Endothelial cell of umbilical vein (primary cell): ENCODE data around the gene FHIT. TPM values are rescaled to one million over a fixed set of nuclear protein-coding genes. Genes with fewer than 3 reads are reported as not detected.

Experiments used
- BruUV-seq: library from RNA; stranded (reverse); fragments of 400-500 nt; replicated peaks from 2 replicates; lab custom pipeline; 2021; lab: Mats Ljungman, UMichigan
- CTCF ChIA-PET: fragments of 300-600, 350-600 bp; sonication (Branson Sonifier 250); formaldehyde crosslinking; loops from one replicate; lab custom pipeline; 2021; ENCODE audit warnings: antibody characterized with exemption, inconsistent platforms; lab: Charles Lee
- POLR2A ChIA-PET: fragments of 300-600, 350-600 bp; sonication (Branson Sonifier 250); formaldehyde crosslinking; loops from one replicate; lab custom pipeline; 2021; ENCODE audit warnings: antibody characterized with exemption, inconsistent platforms; lab: Charles Lee
- DNase-seq: peaks from one replicate; pipeline ENCODE4 v3.0.0-alpha.2; 2011; ENCODE audit warnings: low read depth, low spot score
- FAIRE-seq: peaks from 2 replicates; lab custom pipeline; 2011; peaks lifted over from hg19 to GRCh38; lab: Jason Lieb, UNC
- H2AFZ ChIP-seq: 2 replicates; pipeline ENCODE4 v1.6.0; 2012; ENCODE audit warnings: low read depth, low read length, control low read depth, inconsistent platforms
- H3K27ac ChIP-seq: 2 replicates; pipeline ENCODE4 v1.5.1; 2011; ENCODE audit warnings: low read depth, mild to moderate bottlenecking, control low read depth, low read length, moderate library complexity; ENCODE audit not compliant: insufficient read depth
- H3K27me3 ChIP-seq, 2 experiments: 2 replicates each; pipeline versions ENCODE4 v1.6.0 to v1.6.1; 2011; ENCODE audit warnings: low read length in 2 of 2, mixed read lengths in 1 of 2; ENCODE audit not compliant: control insufficient read depth in 2 of 2, insufficient read depth in 2 of 2
- H3K36me3 ChIP-seq, 2 experiments: 2 replicates in 1 of 2; 3 replicates in 1 of 2; pipeline ENCODE4 v1.5.1; 2011; ENCODE audit warnings: low read length in 2 of 2, mild to moderate bottlenecking in 1 of 2, moderate library complexity in 1 of 2; ENCODE audit not compliant: control insufficient read depth in 2 of 2, insufficient read depth in 2 of 2; ENCODE audit errors: extremely low read depth in 1 of 2
- H3K4me1 ChIP-seq: 3 replicates; pipeline ENCODE4 v1.5.1; 2011; ENCODE audit warnings: mild to moderate bottlenecking, low read length; ENCODE audit not compliant: control insufficient read depth, insufficient read depth; ENCODE audit errors: extremely low read depth
- H3K4me2 ChIP-seq: 2 replicates; pipeline ENCODE4 v1.6.1; 2011; ENCODE audit warnings: low read length, control low read depth, mixed read lengths; ENCODE audit not compliant: insufficient read depth
- H3K4me3 ChIP-seq, 3 experiments: fragments of 200-600 bp in 1 of 3; sonication (generic), shearing (Covaris generic) in 1 of 3; replicated peaks in 1 of 3; 2 replicates each; pipeline ENCODE4 v1.5.1; 2011 to 2016; ENCODE audit warnings: control low read depth in 3 of 3, low read length in 3 of 3, mild to moderate bottlenecking in 2 of 3, inconsistent platforms in 1 of 3, low read depth in 1 of 3, moderate library complexity in 1 of 3; ENCODE audit not compliant: insufficient read depth in 1 of 3
- H3K79me2 ChIP-seq: 2 replicates; pipeline ENCODE4 v1.6.0; 2012; ENCODE audit warnings: low read length, inconsistent platforms; ENCODE audit not compliant: control insufficient read depth, insufficient read depth
- H3K9ac ChIP-seq: replicated peaks from 2 replicates; pipeline ENCODE3; 2011; ENCODE audit warnings: low read length, control low read depth; ENCODE audit not compliant: insufficient read depth; ENCODE audit errors: extremely low read depth
- H3K9me1 ChIP-seq: replicated peaks from 3 replicates; pipeline ENCODE4 v1.6.0; 2011; ENCODE audit warnings: mild to moderate bottlenecking, low read length; ENCODE audit not compliant: control insufficient read depth, insufficient read depth; ENCODE audit errors: extremely low read depth
- H3K9me3 ChIP-seq: replicated peaks from 2 replicates; pipeline ENCODE4 v1.5.1; 2012; ENCODE audit warnings: low read length, inconsistent platforms; ENCODE audit not compliant: control insufficient read depth, insufficient read depth
- H4K20me1 ChIP-seq: replicated peaks from 2 replicates; pipeline ENCODE3; 2011; ENCODE audit warnings: mild to moderate bottlenecking, low read length; ENCODE audit not compliant: control insufficient read depth, insufficient read depth; ENCODE audit errors: extremely low read depth
- EZH2 ChIP-seq: IDR thresholded peaks from 2 replicates; pipeline ENCODE4 v1.6.1; 2012; ENCODE audit warnings: borderline replicate concordance, low read depth, mild to moderate bottlenecking, moderate library complexity, low read length, inconsistent platforms; ENCODE audit not compliant: severe bottlenecking
- FOS ChIP-seq: IDR thresholded peaks from 2 replicates; pipeline ENCODE4 v1.6.1; 2011; ENCODE audit warnings: mild to moderate bottlenecking, low read length, moderate library complexity, borderline replicate concordance; ENCODE audit not compliant: insufficient read depth
- GATA2 ChIP-seq: IDR thresholded peaks from 2 replicates; pipeline ENCODE4 v1.7.0; 2011; ENCODE audit warnings: low read depth, mild to moderate bottlenecking, moderate library complexity, mixed read lengths, low read length; ENCODE audit not compliant: insufficient read length, insufficient read depth
- JUN ChIP-seq: IDR thresholded peaks from 2 replicates; pipeline ENCODE4 v1.6.1; 2011; ENCODE audit warnings: borderline replicate concordance, low read depth; ENCODE audit not compliant: insufficient read length, insufficient read depth
- MYC ChIP-seq: IDR thresholded peaks from one replicate; pipeline ENCODE4 v1.6.1; 2011; ENCODE audit warnings: mild to moderate bottlenecking, low read depth, low read length
- POLR2A ChIP-seq: IDR thresholded peaks from 2 replicates; pipeline ENCODE4 v1.6.1; 2012; ENCODE audit warnings: low read depth, mild to moderate bottlenecking, control low read depth, low read length
- POLR2AphosphoS5 ChIP-seq: IDR thresholded peaks from 2 replicates; pipeline ENCODE4 v1.6.1; 2012; ENCODE audit warnings: low read depth, mild to moderate bottlenecking, control low read depth, low read length, moderate library complexity; ENCODE audit not compliant: insufficient read depth
- dilution Hi-C: fragments of 300-500 bp; cut with MboI; formaldehyde crosslinking; loops from one replicate; pipeline ENCODE4 v1.15.0; 2019; ENCODE audit warnings: low sequenced_read_pairs; ENCODE audit not compliant: extremely low pct_ligation_motif_present
- intact Hi-C: fragments of 100-400 bp; cut with micrococcal nuclease; formaldehyde crosslinking; loops from one replicate; pipeline ENCODE4 v1.10.0; 2022
- polyA plus RNA-seq, 4 experiments: library from polyadenylated mRNA; depleted of rRNA in 3 of 4; stranded (reverse) in 3 of 4; unstranded in 1 of 4; fragments of >200 nt; gene quantifications; 2 replicates each; pipeline versions ENCODE4 v1.2.1 to v1.2.3, GENCODE V29; 2011 to 2012; ENCODE audit warnings: missing spikeins in 1 of 4
- total RNA-seq: library from RNA; stranded (reverse); gene quantifications from 2 replicates; pipeline ENCODE4 v1.2.3, GENCODE V29; 2021
- TF ChIP-seq, protein P1 (sequence below), 2 donors: IDR thresholded peaks; 1 replicate in 1 of 2; 2 replicates in 1 of 2; pipeline ENCODE4 v1.5.1; 2011; ENCODE audit warnings: low read length in 2 of 2, mild to moderate bottlenecking in 2 of 2, moderate library complexity in 2 of 2, control low read depth in 1 of 2, inconsistent platforms in 1 of 2, low read depth in 1 of 2; ENCODE audit not compliant: insufficient read depth in 1 of 2; ENCODE audit errors: extremely low read depth in 1 of 2
- TF ChIP-seq, protein P2 (sequence below): IDR thresholded peaks from 2 replicates; pipeline ENCODE4 v1.6.1; 2011; ENCODE audit not compliant: insufficient read depth, insufficient read length

Gene FHIT
- total and polyA plus RNA-seq, 2 donors (not counting 3 experiments of a cell fraction or from before 2014, with no cell fraction given) = 0.47 to 2.2 TPM

DNA sequence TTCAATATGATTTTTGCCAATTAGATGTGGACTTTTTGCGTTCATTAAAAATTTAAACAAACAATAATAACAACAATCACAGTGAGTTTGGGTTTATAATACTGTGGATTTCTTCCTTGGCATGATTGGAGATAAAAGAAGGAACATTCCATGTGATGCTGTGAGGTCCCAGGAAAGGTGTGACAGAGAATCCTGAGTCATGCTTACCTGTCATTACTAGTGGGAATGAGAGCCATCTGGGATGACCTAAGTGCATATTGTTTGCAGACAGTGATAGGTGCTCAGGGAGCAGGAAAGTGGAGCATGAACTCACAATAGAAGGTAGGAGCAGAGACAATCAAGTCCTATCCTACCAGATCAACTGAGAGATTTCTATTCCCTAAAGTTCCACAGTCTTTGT is 1434.9 kb downstream of the FHIT start:
- H3K4me2 ChIP-seq = no peak overlapping the region
- H3K27me3 ChIP-seq = no peaks in the 10 kb centered on the region
- dilution Hi-C loops (no loop called here), intact Hi-C loops (no loop called here)
- no peak overlapping the region for H3K27ac ChIP-seq
- H3K79me2 ChIP-seq = no peaks in the 10 kb centered on the region
- ChIA-PET CTCF (no interaction called here), POLR2A (no interaction called here)
- no peak for DNase-seq
- BruUV-seq = no TSS peak
- no peaks in the 10 kb centered on the region for H3K4me1 ChIP-seq
- H3K9me3 ChIP-seq = no peaks in the 10 kb centered on the region
- H3K36me3 ChIP-seq = no peaks in the 10 kb centered on the region
- no peak for FAIRE-seq
- H3K9ac ChIP-seq = no peak overlapping the region
- H2AFZ ChIP-seq = no peak overlapping the region
- TF ChIP-seq JUN (no peak), GATA2 (no peak), MYC (no peak), POLR2A (no peak), POLR2AphosphoS5 (no peak), EZH2 (no peak), FOS (no peak)
- TF ChIP-seq, protein P1, sequence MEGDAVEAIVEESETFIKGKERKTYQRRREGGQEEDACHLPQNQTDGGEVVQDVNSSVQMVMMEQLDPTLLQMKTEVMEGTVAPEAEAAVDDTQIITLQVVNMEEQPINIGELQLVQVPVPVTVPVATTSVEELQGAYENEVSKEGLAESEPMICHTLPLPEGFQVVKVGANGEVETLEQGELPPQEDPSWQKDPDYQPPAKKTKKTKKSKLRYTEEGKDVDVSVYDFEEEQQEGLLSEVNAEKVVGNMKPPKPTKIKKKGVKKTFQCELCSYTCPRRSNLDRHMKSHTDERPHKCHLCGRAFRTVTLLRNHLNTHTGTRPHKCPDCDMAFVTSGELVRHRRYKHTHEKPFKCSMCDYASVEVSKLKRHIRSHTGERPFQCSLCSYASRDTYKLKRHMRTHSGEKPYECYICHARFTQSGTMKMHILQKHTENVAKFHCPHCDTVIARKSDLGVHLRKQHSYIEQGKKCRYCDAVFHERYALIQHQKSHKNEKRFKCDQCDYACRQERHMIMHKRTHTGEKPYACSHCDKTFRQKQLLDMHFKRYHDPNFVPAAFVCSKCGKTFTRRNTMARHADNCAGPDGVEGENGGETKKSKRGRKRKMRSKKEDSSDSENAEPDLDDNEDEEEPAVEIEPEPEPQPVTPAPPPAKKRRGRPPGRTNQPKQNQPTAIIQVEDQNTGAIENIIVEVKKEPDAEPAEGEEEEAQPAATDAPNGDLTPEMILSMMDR (IDR thresholded peaks at IDR 0.05; ENCODE audit: extremely low read depth in 1 of 2, insufficient read depth in 1 of 2, low read depth in 1 of 2, low read length in 2 of 2) = no peak
- TF ChIP-seq, protein P2, sequence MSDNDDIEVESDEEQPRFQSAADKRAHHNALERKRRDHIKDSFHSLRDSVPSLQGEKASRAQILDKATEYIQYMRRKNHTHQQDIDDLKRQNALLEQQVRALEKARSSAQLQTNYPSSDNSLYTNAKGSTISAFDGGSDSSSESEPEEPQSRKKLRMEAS = no peak
- H3K9me1 ChIP-seq = no peaks in the 10 kb centered on the region
- H3K4me3 ChIP-seq = no peak overlapping the region
- H4K20me1 ChIP-seq = no peaks in the 10 kb centered on the region
